DMS153 treated with DMSO at 0.1 percent for 48 hours (cell line): ENCODE data around the gene ICE2.

Experiments used
- DNase-seq: peaks from one replicate; lab custom pipeline; 2025; ENCODE audit not compliant: unreplicated experiment; lab: John Stamatoyannopoulos, UW

Gene ICE2

DNA sequence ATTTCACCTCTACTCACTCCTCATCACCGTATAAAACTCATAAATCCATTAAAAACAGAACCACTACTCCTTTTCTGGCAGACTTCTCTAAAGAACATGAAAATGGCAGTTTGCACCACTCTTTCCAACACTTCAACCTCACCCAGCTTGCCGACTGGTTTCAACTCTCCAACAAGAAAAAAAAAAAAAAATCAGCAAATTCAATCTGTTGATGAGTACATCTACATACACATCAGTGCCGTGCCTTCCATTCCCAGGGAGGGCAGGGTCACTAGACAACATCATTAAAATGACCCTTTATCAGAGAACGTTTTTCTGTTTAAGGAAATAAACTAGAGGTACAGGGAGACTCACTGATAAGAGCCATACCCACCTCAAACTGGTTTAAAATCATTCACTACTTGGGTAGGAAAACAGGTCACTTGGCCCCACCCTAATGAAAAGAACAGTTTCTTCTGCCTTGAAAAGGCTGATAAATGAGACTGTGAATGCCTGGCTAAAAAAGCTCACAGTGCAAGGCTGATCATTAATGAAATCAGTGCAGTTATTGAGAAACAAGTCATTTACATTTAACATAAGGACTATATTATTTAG, 87.1 kb downstream of the ICE2 start:
- no peak for DNase-seq

DNA sequence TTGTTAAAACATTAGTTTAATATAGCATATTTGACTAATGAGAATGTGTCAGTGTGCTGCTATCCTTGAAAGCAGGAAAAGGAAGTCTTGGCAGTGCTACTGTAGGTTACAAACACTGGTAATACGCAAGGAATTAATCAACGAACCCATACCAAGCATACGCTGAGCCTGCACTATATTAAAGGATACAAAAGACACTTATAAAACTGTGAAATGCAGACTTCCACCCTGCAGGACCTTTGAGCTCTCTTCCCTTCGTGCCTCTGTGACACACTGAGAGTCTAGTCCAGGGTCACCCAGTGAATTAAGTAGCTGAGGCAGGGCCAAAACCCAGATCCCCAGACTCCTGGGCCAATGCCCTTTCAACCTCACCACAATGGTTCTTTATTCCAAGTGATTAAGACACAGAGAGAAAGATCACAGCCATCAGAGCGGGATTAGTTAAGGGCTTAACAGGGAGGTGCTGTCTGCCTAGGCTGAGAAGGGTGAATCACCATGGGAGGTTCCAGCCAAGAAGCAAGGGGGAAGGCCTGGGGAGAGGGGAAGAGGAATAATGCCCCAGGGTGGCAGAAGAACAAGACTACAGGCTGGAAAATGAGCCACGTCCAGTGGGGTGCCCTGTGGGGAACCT, 88.0 kb downstream of the ICE2 start:
- DNase-seq: no peak

DNA sequence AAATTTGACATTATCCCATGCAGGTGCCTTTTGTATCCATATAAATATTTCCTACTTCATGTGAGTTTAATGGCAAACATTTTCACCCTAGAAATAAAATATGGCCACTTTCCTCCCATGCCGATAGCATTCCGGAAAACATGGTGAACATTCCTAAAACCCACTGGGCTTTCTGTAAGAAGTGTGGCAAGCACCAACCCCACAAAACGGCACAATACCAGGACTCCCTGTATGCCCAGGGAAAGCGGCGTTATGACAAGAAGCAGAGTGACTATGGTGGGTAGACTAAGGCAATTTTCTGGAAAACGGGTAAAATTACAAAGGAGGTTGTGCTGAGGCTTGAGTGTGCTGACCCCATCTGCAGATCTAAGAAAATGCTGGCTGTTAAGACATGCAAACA, 88.7 kb downstream of the ICE2 start:
- no peak for DNase-seq

DNA sequence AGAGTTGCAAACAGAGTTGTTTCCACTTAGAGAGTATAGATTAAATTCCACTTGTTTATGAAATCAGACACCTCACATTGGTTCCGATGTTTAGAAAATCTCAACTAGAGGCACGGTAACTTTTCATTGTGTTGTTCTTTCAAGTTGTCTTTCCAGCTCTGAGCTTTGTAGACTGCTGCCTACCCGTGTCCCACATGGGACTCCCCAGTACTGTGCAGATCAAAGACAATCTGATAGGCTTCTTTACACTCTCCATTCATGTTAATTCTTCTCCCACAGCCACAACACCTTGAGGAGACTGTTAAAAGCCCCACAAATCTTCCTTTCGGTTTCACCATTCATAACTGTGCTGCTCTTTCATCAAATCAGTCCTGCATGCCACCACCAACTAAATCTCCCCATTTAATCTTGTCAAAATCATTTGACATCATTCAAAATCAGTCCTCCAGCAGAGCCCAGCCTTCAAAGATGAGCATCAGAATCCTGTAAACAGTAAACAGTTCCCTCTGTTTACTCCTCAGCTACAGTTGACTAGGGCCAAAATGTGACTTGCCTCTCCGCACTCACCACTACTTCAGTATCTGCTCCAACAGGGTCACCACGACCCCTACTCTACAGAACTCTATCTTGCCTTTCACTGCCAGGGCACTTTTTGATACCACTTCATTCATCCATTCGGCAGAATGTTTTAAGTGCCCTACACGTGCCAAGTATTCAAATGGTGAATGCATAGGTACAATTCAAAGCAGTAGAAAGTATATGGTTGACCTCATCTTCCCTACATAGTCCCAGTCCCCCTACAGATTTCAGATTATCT, 89.5 kb downstream of the ICE2 start:
- DNase-seq: no peak

DNA sequence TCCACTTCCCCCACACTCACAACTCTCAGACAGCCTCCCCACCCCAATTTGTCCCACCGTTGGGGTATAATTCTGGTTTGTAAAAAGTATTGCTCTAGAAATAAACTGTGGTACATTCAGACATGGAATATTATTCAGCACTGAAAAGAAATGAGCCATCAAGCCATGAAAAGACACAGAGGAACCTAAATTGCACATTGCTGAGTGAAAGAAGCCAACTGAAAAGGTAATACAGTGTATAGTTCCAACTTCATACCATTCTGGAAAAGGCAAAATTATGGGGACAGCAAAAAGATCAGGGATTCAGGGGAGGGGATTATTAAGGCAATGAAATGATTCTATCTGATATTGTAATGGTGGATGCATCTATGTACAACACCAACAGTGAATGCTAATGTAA, 91.6 kb downstream of the ICE2 start:
- DNase-seq: no peak

DNA sequence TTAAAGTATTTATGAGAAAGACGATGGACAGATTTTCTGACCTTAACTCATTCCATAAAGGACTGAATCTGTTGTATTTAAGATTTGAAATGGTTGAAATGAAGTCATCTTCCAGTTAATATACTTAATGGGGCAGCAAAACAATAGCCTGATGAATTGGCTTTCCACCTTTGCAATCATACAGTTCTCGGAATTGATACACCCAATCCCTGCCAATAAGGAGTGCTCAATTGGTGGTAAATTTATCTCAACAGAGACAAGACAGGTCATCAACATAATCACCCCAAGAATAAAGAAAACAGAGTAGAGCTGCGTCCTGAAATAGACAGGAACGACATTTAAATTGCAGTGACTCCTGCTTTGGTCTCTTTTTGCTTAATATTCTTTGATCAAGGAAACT, 92.3 kb downstream of the ICE2 start:
- no peak for DNase-seq

DNA sequence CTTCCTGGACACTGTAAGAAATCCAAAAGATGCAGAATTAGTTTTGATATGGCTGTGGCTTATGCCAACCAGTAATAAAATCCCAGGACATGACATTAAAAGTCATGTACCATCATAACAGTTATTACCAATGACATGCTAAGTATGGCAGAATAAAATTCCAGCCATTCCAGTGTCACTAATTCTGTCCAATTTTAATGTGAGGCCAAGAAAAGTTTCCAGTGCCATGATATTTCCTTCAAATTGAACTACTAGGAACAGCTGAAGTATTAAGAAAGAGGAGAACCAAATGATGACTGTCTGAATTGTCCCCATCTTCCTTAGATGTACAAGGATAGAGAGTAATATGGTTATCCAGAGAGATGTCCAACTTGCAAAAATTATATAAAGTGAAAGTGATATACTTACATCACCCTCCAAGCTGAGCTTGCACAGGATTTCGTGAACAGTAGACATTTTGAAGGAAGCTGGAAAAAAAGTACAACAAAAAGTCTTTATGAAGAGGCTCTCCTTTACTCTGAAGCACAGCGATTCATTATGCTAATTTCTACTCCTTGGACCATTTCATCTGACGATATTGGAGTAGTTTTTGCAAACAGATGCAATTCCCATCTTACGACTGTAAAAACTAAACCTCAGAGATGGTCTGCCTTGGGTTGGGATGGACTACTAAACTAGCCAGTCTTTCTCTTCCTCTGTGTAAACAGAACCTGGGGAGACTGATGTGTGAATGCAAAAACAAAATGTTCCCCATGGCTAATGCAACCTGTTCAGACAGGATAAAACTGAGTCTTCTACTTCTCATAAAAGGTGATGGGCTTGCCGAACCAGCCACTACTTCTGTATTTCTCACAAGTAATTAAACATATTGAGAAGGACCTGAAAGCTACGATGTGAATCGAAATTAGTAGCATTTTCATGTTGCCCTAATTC, 93.1 kb downstream of the ICE2 start:
- DNase-seq: no peak

DNA sequence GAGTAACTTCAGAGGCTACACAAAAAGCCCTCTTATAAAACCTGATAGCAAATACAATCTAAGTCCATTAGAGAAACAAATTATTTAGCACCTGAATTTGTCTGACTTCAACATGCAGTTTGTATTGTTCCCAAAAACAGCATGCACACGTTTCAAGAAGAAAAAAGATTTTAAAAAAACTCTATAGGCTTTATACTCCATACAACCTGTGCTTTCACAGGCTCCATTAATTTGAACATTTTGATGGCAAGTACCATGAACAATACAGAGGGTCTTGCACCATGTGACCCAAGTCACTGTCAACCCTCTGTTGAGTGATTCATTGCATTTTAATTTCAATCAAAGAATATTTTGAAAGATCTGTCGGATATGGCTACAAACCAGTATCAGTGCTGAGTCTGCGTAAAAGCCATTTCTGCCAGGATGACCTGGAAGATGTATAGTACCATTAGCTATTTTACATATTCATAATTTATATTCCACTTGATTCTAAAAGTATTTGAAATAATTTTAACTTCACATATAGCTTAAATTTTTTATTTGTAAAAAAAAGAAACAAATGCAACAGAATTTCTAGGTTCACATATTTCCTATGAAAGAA, 94.3 kb downstream of the ICE2 start:
- DNase-seq: no peak

DNA sequence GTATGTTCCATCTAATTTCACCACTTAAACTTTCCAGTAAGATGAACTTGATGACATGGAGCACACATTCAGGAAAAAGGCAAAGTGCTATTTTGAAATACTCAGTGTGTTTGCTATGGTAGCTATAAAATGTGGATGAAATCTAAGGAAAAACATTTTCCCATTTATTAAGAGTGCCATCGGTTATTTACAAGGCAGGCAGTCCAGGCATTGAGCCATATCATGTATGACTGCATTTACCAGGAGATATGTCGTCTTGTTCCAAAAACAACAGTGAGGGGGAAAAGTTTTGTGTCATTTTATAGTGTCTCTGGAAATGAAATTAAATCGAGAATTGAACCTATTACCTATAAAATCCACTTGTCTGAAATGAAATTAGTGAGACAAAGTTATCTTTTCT, 94.9 kb downstream of the ICE2 start:
- DNase-seq: no peak

DNA sequence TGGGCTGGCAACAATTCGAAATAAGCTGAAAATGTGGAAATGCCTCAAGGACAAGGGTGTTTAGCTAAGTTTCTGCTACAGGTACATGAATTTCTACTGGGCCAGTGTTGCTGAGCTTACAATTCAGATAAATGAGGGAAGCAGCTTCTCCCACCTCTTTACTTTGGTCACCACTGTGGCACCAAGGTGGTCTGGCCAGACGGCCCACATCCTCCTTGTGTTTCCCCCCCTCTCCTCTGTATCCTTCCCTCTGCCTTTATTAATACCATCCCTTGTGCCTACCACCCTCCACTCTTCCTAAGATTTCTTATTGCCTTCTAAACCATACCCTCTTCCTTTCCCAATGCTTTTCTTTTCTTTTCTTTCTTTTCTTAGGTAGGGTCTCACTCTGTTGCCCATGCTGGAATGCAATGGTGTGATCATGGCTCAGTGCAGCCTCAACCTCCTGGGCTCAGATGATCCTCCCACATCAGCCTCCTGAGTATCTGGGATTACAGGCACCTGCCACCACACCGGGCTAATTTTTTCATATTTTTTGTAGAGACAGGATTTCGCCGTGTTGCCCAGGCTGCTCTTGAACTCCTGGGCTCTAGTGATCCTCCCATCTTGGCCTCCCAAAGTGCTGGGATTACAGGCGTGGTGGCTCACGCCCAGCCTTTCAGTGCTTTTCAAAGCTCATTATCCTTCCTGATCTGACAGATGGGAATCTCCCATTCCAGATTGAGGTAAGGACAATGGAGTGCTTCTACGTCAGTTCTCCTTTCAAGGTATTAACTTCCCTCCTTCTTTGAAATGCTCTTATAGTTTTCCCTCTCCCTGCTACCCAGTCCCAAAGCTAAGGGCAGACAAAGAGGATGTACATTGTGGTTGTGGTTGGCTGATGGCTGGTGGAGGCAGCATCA, 95.9 kb downstream of the ICE2 start:
- DNase-seq: no peak

DNA sequence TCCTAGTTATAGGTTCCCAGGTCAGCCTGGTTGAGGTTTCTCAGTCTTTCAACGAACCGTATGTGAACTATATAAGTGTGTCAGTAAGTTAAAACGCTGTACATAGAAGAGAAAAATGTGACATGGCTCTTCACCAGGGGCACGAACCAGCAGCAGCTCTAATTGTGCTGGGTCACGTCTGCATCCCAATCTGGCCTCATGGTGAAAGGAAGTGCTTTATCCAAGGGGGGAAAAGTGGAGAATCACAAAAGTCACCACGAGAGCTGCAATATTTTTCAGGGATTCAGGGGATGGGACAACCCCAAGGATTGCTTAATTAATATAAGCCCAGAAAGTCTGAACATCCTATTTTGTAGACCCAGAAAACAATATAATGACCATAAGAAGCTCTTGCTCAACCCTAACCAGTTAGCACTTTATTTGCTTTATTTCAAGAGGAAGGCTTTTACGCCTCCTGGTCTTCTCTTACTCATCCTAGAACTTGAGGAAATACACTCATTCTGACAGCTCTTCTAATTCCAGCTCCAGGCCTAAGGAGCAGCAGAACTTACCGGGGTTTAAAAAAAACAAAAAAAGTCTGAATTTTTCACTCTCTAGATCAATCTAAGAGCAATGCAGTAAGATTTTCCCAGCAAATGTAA, 97.7 kb downstream of the ICE2 start:
- no peak for DNase-seq

DNA sequence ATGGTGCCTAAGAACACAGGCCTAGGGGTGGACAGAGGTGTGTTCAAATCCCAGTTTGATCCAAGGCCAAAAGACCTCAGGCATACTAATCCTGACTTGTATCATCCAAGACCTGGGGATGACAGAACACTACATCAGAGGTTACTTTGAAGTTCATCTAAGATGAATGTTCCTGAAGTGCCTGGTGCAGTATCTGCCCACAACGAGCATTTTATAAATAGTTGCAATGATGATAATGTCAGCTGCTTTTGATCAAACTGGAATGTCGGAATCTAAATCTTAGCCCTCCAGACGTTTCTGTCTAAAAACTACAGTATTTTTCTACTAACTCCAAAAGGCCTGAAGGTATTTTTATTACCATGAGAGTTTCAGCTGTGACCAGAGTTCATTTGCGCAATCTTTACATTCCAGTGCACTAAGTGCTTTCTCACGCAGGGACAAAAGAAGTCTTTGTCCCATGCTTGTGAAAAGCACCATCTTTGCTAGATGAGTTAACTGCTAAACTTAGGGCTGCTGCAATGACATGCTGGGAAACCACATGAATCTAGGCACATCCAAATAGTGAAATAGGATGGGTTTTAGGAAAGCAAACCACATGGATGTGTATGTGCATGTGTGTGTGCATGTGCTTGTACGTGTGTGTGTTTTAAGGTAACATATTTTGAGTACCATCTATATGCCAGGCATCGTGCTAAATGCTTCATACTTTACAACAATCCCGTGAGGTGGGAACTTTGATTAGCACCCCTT, 99.2 kb downstream of the ICE2 start:
- no peak for DNase-seq

DNA sequence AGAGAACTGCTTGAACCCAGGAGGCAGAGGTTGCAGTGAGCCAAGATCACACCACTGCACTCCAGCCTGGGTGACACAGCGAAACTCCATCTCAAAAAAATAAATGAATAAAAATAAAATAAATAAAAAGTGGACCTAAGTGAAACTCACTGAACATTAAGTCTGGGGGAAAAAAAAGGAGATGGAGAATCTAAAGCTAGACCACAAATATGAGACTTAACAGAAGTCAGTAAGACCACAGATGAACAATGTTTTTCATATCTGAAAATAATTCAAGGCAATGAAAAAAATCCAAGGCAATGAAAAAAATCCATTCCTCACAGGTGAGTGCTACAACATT, 99.8 kb downstream of the ICE2 start:
- DNase-seq: no peak

DNA sequence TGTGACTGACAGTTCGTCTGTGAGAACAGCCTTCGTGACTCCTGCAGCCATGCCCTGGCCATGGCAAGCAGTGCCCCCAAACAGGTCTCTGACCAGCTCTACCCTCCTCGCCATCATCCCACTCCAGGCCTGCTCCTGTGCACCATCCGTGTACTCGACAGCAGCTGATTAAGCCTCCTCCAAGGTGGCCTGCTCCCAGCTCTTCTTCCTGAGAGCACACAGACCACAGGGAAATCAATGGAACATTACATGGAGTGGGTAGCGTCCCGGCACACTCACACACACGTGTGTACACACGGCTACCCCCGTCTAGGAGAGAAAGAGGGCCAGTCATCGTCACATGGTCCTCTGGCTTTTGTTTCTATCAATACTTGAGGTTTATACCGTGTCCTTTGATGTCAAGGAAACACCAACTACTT, 102.3 kb downstream of the ICE2 start:
- no peak for DNase-seq

DNA sequence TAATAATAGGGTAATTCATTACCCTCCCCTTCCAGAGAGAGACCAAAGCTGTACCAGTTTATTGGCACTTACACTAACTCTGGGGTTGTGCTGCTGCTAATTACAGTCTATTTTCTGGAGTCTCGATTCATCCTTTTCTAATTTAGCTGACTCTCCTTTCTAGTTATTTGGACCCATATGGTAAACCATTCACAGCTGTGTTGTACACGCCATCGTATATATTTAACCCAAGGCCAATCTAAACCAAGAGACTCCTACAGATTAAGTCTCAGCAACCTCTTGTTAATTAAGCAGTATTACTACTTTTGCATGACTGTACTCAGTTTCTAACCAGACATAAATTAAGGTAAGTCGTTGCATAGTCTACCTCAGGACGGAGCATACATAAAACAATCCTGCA, 103.6 kb downstream of the ICE2 start:
- no peak for DNase-seq

DNA sequence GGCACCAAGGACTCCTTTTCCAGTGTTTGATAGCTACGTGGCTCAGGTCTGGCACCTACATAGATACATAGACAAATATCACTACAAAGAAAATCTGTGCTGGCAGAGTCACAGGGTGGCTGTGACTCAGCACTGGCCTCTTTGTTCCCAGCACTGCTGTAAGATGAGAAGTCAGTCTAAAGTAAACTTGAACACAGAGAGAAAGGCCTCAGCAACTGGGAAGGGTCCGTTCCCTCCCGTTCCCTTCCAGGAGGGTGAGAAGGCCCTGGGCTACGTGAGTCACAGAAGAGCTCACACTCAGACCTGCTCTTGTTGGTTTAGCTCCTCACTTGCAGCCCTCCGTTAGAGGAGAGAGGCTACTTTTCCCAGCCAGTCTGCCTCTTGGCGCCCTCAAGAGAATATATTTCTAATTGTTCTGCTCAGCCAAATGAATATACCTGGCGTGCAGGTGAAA, 104.3 kb downstream of the ICE2 start:
- DNase-seq: peak; percentile 47

DNA sequence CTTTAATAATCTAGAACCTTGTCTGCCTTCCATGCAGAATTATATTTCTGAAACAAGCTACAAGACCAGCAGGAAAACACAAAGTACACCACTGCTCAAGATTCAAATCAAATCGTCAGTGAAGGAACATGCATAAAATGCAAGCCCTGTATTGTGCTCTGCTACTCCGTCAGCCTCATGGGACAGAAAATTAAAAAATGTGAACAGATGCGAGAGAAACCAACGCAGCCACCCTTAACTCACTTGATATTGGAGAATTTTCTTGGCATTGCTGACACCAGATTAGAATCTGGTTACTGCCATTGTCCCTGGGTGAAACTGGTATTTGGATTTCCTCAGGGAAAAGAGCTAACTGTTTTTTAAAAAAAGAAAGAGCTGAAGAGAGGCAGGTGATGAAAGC, 104.7 kb downstream of the ICE2 start:
- DNase-seq: no peak

DNA sequence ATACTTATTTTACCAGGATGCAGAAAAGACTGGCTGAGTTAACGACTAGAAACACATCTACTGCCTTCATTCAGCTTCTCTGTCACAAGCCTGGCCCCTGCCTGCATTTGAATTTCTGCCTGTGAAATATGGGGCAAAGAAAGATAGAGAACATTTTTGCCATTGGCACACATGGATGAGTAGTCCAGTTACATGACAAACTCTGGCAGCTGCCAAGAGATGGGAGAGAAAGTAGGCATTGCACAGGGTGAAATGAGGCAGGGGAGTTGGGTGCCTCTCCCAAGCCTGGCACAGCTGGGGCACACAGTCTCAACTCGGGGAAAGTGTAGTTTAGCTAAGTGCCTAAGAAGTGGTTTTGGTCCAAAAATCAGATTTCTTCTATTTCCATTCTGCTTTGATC, 105.2 kb downstream of the ICE2 start:
- DNase-seq: no peak

DNA sequence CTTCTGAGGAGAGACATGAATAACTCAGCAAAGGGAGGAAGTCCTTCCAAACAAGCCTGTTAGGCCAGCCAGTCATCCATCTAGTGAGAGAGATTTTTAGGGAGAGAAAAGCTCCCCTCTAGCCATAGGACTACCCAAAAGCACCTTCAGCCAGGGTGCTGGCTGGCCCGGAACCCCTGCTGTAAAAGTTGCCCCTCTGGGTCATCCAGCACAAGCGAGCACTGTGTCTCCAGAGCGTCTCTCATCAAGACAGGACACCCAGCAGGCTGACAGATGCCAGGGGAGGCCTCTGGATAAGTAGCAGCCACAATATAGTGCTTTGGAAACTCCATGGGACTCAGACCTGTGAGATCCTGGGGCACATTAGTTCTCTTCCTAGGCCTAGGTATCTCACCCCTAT, 105.6 kb downstream of the ICE2 start:
- DNase-seq: no peak
